OCI-LY3 (cell line): ENCODE measurements around the gene CDC14A.

Experiments used
- H2AFZ ChIP-seq: fragments of 200-600, 300-600 bp; shearing (Covaris generic); 2 replicates; pipeline ENCODE4 v1.6.0; 2014; ENCODE audit warnings: antibody characterized with exemption, low read depth, low read length
- H3K27ac ChIP-seq: fragments of 200-600, 300-600 bp; sonication (generic); 2 replicates; pipeline ENCODE4 v1.5.1; 2014; ENCODE audit warnings: mild to moderate bottlenecking, low read length, moderate library complexity, mixed read lengths
- H3K27me3 ChIP-seq: fragments of 200-600, 300-600 bp; sonication (generic); 2 replicates; pipeline ENCODE4 v1.6.1; 2014; ENCODE audit warnings: low read depth, low read length, mixed read lengths
- H3K36me3 ChIP-seq: fragments of 200-600, 300-600 bp; sonication (generic); replicated peaks from 2 replicates; pipeline ENCODE3; 2014; ENCODE audit warnings: low read depth, low read length, mixed read lengths
- H3K4me1 ChIP-seq: fragments of 300-600, 200-600 bp; sonication (generic); 2 replicates; pipeline ENCODE4 v1.6.1; 2014; ENCODE audit warnings: low read length, mixed read lengths
- H3K4me2 ChIP-seq: fragments of 200-600, 300-600 bp; sonication (generic); 2 replicates; pipeline ENCODE4 v1.6.1; 2014; ENCODE audit warnings: low read length, mixed read lengths
- H3K4me3 ChIP-seq: fragments of 300-600, 200-600 bp; sonication (generic); 2 replicates; pipeline ENCODE4 v1.5.1; 2014; ENCODE audit warnings: antibody characterized with exemption, mild to moderate bottlenecking, low read length, moderate library complexity
- H3K79me2 ChIP-seq: fragments of 300-600, 200-600 bp; shearing (Covaris generic); 2 replicates; pipeline ENCODE4 v1.6.1; 2014; ENCODE audit warnings: mild to moderate bottlenecking, low read length, mixed read lengths
- H3K9ac ChIP-seq: fragments of 300-600, 200-600 bp; shearing (Covaris generic); 2 replicates; pipeline ENCODE4 v1.6.0; 2014; ENCODE audit warnings: mild to moderate bottlenecking, low read length, moderate library complexity
- H3K9me3 ChIP-seq: fragments of 200-600, 300-600 bp; shearing (Covaris generic); 2 replicates; pipeline ENCODE4 v1.6.1; 2014; ENCODE audit warnings: low read length, mixed read lengths; ENCODE audit not compliant: insufficient read depth
- H4K20me1 ChIP-seq: fragments of 200-600, 300-600 bp; sonication (generic); 2 replicates; pipeline ENCODE4 v1.6.1; 2016; ENCODE audit warnings: low read length, mixed read lengths; ENCODE audit not compliant: insufficient read depth
- EZH2phosphoT487 ChIP-seq: fragments of 200-600 bp; shearing (Covaris generic); IDR thresholded peaks from 2 replicates; pipeline ENCODE4 v1.6.1; 2018; ENCODE audit warnings: antibody characterized with exemption, mixed run types, low read depth
- TF ChIP-seq, protein P1 (sequence below): fragments of 200-600, 300-600 bp; sonication (generic); IDR thresholded peaks from 2 replicates; pipeline ENCODE4 v1.5.1; 2014; ENCODE audit warnings: antibody characterized with exemption, low read length, low read depth

The CDC14A gene

DNA sequence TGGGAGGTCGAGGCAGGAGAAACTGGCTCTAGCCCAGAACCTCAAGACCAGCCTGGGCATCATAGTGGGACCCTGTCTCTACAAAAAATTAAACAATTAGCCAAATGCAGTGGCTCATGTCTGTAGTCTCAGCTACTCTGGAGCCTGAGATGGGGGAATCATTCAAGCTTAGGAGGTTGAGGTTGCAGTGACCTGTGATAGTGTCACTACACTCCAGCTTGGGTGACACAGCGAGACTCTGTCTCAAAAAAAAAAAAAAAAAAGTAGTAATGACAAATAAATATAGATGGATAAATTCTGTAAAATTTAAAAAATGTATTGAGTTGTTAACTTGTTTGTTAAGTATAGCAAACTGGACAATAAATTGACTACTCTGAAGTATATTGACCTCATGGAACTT lies 5.9 kb upstream of the CDC14A start:
- TF ChIP-seq, protein P1, sequence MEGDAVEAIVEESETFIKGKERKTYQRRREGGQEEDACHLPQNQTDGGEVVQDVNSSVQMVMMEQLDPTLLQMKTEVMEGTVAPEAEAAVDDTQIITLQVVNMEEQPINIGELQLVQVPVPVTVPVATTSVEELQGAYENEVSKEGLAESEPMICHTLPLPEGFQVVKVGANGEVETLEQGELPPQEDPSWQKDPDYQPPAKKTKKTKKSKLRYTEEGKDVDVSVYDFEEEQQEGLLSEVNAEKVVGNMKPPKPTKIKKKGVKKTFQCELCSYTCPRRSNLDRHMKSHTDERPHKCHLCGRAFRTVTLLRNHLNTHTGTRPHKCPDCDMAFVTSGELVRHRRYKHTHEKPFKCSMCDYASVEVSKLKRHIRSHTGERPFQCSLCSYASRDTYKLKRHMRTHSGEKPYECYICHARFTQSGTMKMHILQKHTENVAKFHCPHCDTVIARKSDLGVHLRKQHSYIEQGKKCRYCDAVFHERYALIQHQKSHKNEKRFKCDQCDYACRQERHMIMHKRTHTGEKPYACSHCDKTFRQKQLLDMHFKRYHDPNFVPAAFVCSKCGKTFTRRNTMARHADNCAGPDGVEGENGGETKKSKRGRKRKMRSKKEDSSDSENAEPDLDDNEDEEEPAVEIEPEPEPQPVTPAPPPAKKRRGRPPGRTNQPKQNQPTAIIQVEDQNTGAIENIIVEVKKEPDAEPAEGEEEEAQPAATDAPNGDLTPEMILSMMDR: no peak
- no peak for TF ChIP-seq EZH2phosphoT487
- H3K27me3 ChIP-seq: no peaks in the 10 kb centered on the region

DNA sequence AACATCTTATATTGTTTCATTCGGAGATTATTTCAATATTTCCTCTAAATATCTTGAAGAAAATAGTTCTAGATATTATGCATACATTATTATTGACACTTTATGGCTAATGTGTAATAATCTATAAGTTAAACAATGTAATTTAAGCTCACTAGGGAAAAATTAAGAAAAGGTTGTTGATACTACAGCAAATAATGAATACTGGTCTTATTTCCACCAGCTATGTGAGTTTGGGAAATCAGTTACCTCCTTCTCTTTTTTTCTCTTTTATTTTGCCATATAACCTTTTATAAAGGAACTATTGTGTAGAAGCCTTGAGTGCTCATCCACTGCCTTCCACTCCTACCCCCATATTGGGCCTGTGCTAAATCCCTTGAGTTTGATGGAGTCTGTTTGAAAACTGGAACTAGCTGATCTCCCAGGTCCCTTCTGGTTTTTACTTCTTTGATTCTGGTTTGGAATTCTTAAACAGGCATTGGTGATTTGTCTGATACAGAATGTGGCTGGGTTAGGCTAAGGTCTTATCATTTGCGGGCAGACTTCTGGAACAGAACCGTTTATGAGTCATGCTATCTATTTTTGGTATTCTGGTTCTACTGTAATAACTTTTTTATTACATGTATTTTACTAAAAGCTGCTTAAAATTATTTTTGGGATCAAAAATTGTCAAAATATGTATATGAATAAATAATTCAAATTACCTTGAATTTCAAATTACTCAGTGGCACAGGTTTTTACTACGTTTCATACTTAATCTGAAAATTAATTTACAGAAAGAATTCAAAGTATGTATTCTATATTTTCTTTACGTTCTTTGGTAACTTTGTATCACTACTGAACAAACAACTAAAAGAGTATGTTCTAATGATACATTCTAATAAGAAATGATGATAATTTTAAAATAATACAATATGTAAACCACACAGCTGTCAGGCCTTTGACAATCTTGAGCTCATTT lies 5.0 kb upstream of the CDC14A start:
- H3K4me1 ChIP-seq: no peaks in the 10 kb centered on the region
- H3K4me2 ChIP-seq: no peak overlapping the region
- no peak overlapping the region for H3K9ac ChIP-seq
- H3K4me3 ChIP-seq: no peak overlapping the region
- TF ChIP-seq EZH2phosphoT487: no peak
- TF ChIP-seq, protein P1: no peak
- no peaks in the 10 kb centered on the region for H3K27me3 ChIP-seq
- H3K79me2 ChIP-seq: no peaks in the 10 kb centered on the region
- H3K36me3 ChIP-seq: no peaks in the 10 kb centered on the region
- H4K20me1 ChIP-seq: no peaks in the 10 kb centered on the region
- no peak overlapping the region for H2AFZ ChIP-seq
- no peak overlapping the region for H3K27ac ChIP-seq
- no peaks in the 10 kb centered on the region for H3K9me3 ChIP-seq

More for the DNA sequence above, 5.9 kb upstream of the CDC14A start:
- Histone ChIP-seq H3K4me1 (no peaks in the 10 kb centered on the region), H3K4me2 (no peak overlapping the region), H3K27ac (no peak overlapping the region), H3K36me3 (no peaks in the 10 kb centered on the region), H3K9ac (no peak overlapping the region), H3K79me2 (no peaks in the 10 kb centered on the region), H2AFZ (no peak overlapping the region), H4K20me1 (no peaks in the 10 kb centered on the region), H3K4me3 (no peak overlapping the region), H3K9me3 (no peaks in the 10 kb centered on the region)

DNA sequence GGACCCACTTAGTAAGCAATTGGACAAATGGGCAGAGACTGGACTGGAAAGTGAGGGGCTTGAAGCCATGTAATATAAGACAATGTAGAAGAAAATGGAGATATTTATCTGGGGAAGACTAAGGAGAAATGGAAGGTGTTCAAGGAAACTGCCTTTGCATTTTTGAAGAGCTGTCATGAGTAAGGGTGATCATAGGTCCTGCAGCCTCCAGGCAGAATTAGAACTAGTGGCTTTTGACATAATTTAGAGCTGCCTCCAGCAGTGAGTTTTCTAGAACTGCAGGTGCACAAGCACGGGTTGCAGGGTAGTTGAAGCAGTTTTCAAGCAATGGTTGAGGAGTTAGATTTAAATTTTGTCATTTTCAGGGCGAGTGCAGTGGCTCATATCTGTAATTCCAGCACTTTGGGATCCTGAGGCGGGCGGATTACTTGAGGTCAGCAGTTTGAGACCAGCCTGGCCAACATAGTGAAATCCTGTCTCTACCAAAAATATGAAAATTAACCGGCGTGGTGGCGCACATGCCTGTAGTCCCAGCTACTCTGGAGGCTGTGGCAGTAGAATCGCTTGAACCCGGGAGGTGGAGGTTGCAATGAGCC lies 3.7 kb upstream of the CDC14A start:
- peaks cover 4% of the 10 kb centered on the region for H3K4me1 ChIP-seq
- no peaks in the 10 kb centered on the region for H3K79me2 ChIP-seq
- TF ChIP-seq EZH2phosphoT487: no peak
- TF ChIP-seq, protein P1: no peak
- no peak overlapping the region for H2AFZ ChIP-seq
- H3K36me3 ChIP-seq: no peaks in the 10 kb centered on the region
- H3K27ac ChIP-seq: no peak overlapping the region
- H3K9ac ChIP-seq: no peak overlapping the region
- no peaks in the 10 kb centered on the region for H4K20me1 ChIP-seq
- no peaks in the 10 kb centered on the region for H3K27me3 ChIP-seq
- no peak overlapping the region for H3K4me3 ChIP-seq
- no peak overlapping the region for H3K4me2 ChIP-seq
- no peaks in the 10 kb centered on the region for H3K9me3 ChIP-seq

DNA sequence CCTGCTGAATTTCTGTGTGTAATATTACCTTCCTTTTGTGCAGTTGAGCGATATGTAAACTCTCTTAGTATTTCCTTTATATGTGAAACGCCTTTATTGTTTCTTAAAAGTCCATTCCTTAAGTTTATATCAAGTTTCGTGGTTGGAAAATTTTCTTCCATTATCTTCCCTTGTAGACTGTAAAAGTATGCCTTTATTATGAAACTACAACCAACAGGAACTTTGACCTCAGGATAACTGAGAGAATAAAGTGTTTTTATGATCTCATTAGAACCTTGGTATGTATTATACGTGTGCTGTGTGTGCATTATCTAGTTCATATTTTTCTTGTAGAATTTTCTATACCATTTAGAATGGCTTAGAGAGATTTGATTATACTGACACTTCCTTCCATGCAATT lies 3.1 kb upstream of the CDC14A start:
- Histone ChIP-seq H4K20me1 (no peaks in the 10 kb centered on the region), H3K79me2 (no peaks in the 10 kb centered on the region), H2AFZ (no peak overlapping the region), H3K9ac (no peak overlapping the region), H3K4me2 (no peak overlapping the region), H3K27me3 (no peaks in the 10 kb centered on the region), H3K27ac (no peak overlapping the region), H3K9me3 (no peaks in the 10 kb centered on the region), H3K4me1 (peaks cover 10% of the 10 kb centered on the region), H3K4me3 (no peak overlapping the region), H3K36me3 (no peaks in the 10 kb centered on the region)
- TF ChIP-seq, protein P1: no peak
- TF ChIP-seq EZH2phosphoT487: no peak
